SK-N-SH treated with all-trans-retinoic acid at 6 μM for 48 hours (cell line): Measurements from ENCODE around the gene EXOSC2.

ENCODE experiments used
- ATAC-seq: fragments of 200-7000 bp; cut with Tn5 transposase; 3 replicates; pipeline ENCODE4 v1.9.1; 2020; ENCODE audit warnings: mild to moderate bottlenecking, moderate library complexity
- ARNTL ChIP-seq: fragments of 450-650 bp; formaldehyde crosslinking; IDR thresholded peaks from 2 replicates; pipeline ENCODE4 v1.5.0; 2020; ENCODE audit warnings: low read depth, mild to moderate bottlenecking, moderate library complexity, borderline replicate concordance
- BACH2 ChIP-seq: fragments of 250-450 bp; sonication (Bioruptor Pico); IDR thresholded peaks from 2 replicates; pipeline ENCODE4 v1.9.0; 2021; ENCODE audit warnings: mild to moderate bottlenecking, borderline replicate concordance
- CSRNP3 ChIP-seq: fragments of 250-450 bp; sonication (Bioruptor Pico); IDR thresholded peaks from 2 replicates; pipeline ENCODE4 v1.5.1; 2021; ENCODE audit warnings: mild to moderate bottlenecking, moderate library complexity
- GLIS3 ChIP-seq: fragments of 250-450 bp; sonication (Bioruptor Pico); IDR thresholded peaks from 2 replicates; pipeline ENCODE4 v1.5.0; 2020; ENCODE audit warnings: mild to moderate bottlenecking, moderate library complexity
- ISL1 ChIP-seq: fragments of 250-450 bp; sonication (Bioruptor Pico); IDR thresholded peaks from 2 replicates; pipeline ENCODE4 v2.1.2; 2022; ENCODE audit warnings: mild to moderate bottlenecking, moderate library complexity
- OSR1 ChIP-seq: fragments of 250-450 bp; sonication (Bioruptor Pico); IDR thresholded peaks from 2 replicates; pipeline ENCODE4 v1.8.0; 2022; ENCODE audit warnings: moderate library complexity, mild to moderate bottlenecking, inconsistent platforms
- PATZ1 ChIP-seq: fragments of 250-450 bp; sonication (Bioruptor Pico); IDR thresholded peaks from 2 replicates; pipeline ENCODE4 v1.8.0; 2020; ENCODE audit warnings: mild to moderate bottlenecking, moderate library complexity, borderline replicate concordance
- POU6F1 ChIP-seq: fragments of 250-450 bp; sonication (Bioruptor Pico); IDR thresholded peaks from 2 replicates; pipeline ENCODE4 v1.8.0; 2021; ENCODE audit warnings: low read depth, mild to moderate bottlenecking, moderate library complexity, borderline replicate concordance
- PPARA ChIP-seq: fragments of 250-450 bp; sonication (Bioruptor Pico); IDR thresholded peaks from 2 replicates; pipeline ENCODE4 v1.5.0; 2020; ENCODE audit warnings: mild to moderate bottlenecking, borderline replicate concordance
- RARB ChIP-seq: fragments of 250-450 bp; sonication (Bioruptor Pico); IDR thresholded peaks from 2 replicates; pipeline ENCODE4 v1.8.0; 2021; ENCODE audit warnings: mild to moderate bottlenecking, moderate library complexity
- SNAI2 ChIP-seq: fragments of 250-450 bp; sonication (Bioruptor Pico); IDR thresholded peaks from 2 replicates; pipeline ENCODE4 v1.5.0; 2020; ENCODE audit warnings: mild to moderate bottlenecking, moderate library complexity
- TCF4 ChIP-seq: fragments of 250-450 bp; sonication (Bioruptor Pico); IDR thresholded peaks from 2 replicates; pipeline ENCODE4 v1.8.0; 2021; ENCODE audit warnings: mild to moderate bottlenecking, moderate library complexity, borderline replicate concordance
- TOX ChIP-seq: fragments of 250-450 bp; sonication (Bioruptor Pico); IDR thresholded peaks from 2 replicates; pipeline ENCODE4 v1.8.0; 2021; ENCODE audit warnings: mild to moderate bottlenecking, moderate library complexity, borderline replicate concordance
- ZFP3 ChIP-seq: fragments of 250-450 bp; sonication (Bioruptor Pico); IDR thresholded peaks from 2 replicates; pipeline ENCODE4 v1.5.0; 2020; ENCODE audit warnings: mild to moderate bottlenecking, moderate library complexity
- ZFP30 ChIP-seq: fragments of 450-650 bp; formaldehyde crosslinking; IDR thresholded peaks from 2 replicates; pipeline ENCODE4 v1.5.0; 2022; ENCODE audit warnings: mild to moderate bottlenecking, moderate library complexity
- ZNF565 ChIP-seq: fragments of 450-650 bp; formaldehyde crosslinking; conservative IDR thresholded peaks from 2 replicates; pipeline ENCODE4 v1.5.0; 2020; ENCODE audit warnings: low read depth, mild to moderate bottlenecking, moderate library complexity
- ZNF70 ChIP-seq: fragments of 450-650 bp; formaldehyde crosslinking; IDR thresholded peaks from 2 replicates; pipeline ENCODE4 v1.5.0; 2020; ENCODE audit warnings: mild to moderate bottlenecking, moderate library complexity
- TF ChIP-seq, protein P1 (sequence below): fragments of 250-450 bp; sonication (Bioruptor Pico); IDR thresholded peaks from 2 replicates; pipeline ENCODE4 v1.5.1; 2020; ENCODE audit warnings: low read depth, mild to moderate bottlenecking, moderate library complexity
- TF ChIP-seq, protein P2 (sequence below): fragments of 250-450 bp; sonication (Bioruptor Pico); IDR thresholded peaks from 2 replicates; pipeline ENCODE4 v1.5.0; 2020; ENCODE audit warnings: mild to moderate bottlenecking, moderate library complexity

EXOSC2 gene

GRCh38 chr9:130701059-130702022, 7.8 kb downstream of the EXOSC2 start:
- ATAC-seq = peak; percentile 99
- TF ChIP-seq GLIS3 = no peak
- TF ChIP-seq, all 23 proteins: peak for 0

GRCh38 chr9:130703501-130703900, 9.9 kb downstream of the EXOSC2 start:
- no peak for ATAC-seq
- TF ChIP-seq ZNF565 (CRISPR knock-in tag) (no peak), ISL1 (CRISPR knock-in tag) (no peak), POU6F1 (CRISPR knock-in tag) (no peak), CSRNP3 (CRISPR knock-in tag) (no peak)
- TF ChIP-seq, protein P1, sequence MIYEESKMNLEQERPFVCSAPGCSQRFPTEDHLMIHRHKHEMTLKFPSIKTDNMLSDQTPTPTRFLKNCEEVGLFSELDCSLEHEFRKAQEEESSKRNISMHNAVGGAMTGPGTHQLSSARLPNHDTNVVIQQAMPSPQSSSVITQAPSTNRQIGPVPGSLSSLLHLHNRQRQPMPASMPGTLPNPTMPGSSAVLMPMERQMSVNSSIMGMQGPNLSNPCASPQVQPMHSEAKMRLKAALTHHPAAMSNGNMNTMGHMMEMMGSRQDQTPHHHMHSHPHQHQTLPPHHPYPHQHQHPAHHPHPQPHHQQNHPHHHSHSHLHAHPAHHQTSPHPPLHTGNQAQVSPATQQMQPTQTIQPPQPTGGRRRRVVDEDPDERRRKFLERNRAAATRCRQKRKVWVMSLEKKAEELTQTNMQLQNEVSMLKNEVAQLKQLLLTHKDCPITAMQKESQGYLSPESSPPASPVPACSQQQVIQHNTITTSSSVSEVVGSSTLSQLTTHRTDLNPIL (CRISPR knock-in tag) = no peak
- TF ChIP-seq, protein P2, sequence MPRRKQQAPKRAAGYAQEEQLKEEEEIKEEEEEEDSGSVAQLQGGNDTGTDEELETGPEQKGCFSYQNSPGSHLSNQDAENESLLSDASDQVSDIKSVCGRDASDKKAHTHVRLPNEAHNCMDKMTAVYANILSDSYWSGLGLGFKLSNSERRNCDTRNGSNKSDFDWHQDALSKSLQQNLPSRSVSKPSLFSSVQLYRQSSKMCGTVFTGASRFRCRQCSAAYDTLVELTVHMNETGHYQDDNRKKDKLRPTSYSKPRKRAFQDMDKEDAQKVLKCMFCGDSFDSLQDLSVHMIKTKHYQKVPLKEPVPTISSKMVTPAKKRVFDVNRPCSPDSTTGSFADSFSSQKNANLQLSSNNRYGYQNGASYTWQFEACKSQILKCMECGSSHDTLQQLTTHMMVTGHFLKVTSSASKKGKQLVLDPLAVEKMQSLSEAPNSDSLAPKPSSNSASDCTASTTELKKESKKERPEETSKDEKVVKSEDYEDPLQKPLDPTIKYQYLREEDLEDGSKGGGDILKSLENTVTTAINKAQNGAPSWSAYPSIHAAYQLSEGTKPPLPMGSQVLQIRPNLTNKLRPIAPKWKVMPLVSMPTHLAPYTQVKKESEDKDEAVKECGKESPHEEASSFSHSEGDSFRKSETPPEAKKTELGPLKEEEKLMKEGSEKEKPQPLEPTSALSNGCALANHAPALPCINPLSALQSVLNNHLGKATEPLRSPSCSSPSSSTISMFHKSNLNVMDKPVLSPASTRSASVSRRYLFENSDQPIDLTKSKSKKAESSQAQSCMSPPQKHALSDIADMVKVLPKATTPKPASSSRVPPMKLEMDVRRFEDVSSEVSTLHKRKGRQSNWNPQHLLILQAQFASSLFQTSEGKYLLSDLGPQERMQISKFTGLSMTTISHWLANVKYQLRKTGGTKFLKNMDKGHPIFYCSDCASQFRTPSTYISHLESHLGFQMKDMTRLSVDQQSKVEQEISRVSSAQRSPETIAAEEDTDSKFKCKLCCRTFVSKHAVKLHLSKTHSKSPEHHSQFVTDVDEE (CRISPR knock-in tag) = no peak

- ATAC-seq = peak; percentile 79
- TF ChIP-seq BACH2 = no peak
- no peak for TF ChIP-seq PATZ1 (CRISPR knock-in tag)
- no peak for TF ChIP-seq CSRNP3 (CRISPR knock-in tag)
- TF ChIP-seq TCF4 (CRISPR knock-in tag) = no peak
- TF ChIP-seq GLIS3 = no peak
- TF ChIP-seq ZNF70 (CRISPR knock-in tag) = no peak
- TF ChIP-seq OSR1 (CRISPR knock-in tag) = no peak
- TF ChIP-seq PPARA (CRISPR knock-in tag) = no peak
- no peak for TF ChIP-seq ZFP3 (CRISPR knock-in tag)
- TF ChIP-seq ZFP30 = no peak
- TF ChIP-seq ZNF565 (CRISPR knock-in tag) = no peak
- TF ChIP-seq, protein P2 (CRISPR knock-in tag) = no peak
- no peak for TF ChIP-seq SNAI2 (CRISPR knock-in tag)
- TF ChIP-seq RARB (CRISPR knock-in tag) = no peak
- no peak for TF ChIP-seq TOX (CRISPR knock-in tag)
- TF ChIP-seq, protein P1 (CRISPR knock-in tag) = no peak
- no peak for TF ChIP-seq ARNTL
- TF ChIP-seq, all 23 proteins: peak for 0
Observed at GRCh38 chr9:130707225-130707976, 13.8 kb downstream of the EXOSC2 start.
